NCI-H82 (cell line): ENCODE measurements around the gene RBMX2.

Experiments
- DNase-seq: peaks from one replicate; lab custom pipeline; 2025; lab: John Stamatoyannopoulos, UW

RBMX2 gene

DNA sequence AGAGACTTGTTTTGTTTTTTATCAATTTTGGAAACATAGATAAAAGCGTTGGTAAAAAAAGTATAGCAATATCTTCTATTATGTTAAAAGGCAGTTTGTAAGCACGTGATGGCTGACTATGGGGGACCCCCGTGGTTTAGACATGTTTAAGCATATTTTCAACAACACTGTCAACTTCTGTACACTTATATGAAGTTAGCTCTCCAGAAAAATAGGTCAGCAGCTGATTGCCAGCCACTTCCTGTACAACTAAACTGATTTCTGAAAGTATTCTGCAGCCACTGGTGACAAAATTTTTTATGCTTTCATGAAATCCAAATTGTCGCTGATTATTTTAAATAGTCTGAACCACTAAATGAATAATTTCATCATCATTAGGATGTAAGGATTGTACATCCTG is 45.2 kb downstream of the RBMX2 start:
- DNase-seq: no peak
